HG03060 (cell line): ENCODE measurements around the gene IL10.
"Not testable (repeated sequence)": the region's sequence is repeated elsewhere in the genome, so short reads cannot be mapped to it uniquely, and the experiment has no call there.

Source experiments
- ATAC-seq: cut with Tn5 transposase; IDR thresholded peaks from one replicate; pipeline ENCODE4 v1.9.1; 2021; ENCODE audit warnings: low read depth, moderate number of reproducible peaks; ENCODE audit not compliant: unreplicated experiment

IL10 gene

GRCh38 chr1:206794294-206794908 lies 22.1 kb upstream of the IL10 start:
- no peak for ATAC-seq

DNA sequence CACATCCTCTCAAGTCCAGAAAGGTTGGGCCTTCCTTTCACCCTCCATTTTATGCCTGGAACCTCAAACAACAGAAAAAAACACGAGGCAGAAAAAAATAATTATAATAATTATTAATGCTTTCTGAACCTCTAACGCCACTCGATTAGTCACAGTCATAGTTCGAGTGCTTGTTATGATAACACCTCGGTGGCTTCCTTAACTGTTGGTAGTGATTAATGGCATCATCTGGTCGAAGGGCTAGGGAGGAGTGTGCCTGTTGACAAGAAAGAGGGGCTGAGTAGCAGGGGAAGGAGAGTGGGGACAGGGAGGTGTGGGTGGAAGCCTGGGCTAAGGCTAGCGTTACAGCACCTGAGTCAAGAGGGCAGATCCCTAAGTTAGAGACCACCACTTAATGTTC lies 21.3 kb upstream of the IL10 start:
- no peak for ATAC-seq

DNA sequence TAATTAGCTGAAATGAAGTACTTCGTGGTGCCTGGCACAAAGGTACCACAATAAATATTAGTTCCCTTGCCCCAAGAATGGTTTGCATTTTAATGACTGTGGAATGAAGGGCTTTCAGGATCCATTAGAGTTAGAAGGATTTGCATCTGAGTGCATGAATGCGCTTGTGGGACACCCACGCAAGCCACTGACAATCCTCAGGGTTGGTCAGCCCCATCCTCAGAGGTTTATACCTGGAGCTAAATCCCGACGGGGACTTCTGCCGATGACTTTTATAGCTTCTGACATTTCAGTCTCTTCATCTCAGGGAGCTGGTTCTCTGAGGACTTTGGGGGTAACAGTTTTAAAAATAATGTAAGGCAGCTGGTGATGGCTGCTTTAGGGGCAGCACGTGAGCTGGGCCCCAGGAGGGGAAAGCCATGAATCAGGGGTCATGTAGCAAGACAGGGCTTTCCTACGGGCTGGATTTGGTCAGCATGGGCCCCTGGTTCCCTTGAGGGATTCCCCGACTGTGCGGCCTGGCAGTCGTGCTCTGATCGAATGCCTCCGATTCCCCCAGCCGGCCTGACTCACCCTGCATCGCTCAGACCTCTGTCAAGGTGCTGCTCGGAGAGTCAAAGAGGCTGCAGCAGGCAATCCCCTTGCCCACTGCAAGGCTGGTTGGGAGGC lies 20.8 kb upstream of the IL10 start:
- peak; percentile 27 for ATAC-seq

DNA sequence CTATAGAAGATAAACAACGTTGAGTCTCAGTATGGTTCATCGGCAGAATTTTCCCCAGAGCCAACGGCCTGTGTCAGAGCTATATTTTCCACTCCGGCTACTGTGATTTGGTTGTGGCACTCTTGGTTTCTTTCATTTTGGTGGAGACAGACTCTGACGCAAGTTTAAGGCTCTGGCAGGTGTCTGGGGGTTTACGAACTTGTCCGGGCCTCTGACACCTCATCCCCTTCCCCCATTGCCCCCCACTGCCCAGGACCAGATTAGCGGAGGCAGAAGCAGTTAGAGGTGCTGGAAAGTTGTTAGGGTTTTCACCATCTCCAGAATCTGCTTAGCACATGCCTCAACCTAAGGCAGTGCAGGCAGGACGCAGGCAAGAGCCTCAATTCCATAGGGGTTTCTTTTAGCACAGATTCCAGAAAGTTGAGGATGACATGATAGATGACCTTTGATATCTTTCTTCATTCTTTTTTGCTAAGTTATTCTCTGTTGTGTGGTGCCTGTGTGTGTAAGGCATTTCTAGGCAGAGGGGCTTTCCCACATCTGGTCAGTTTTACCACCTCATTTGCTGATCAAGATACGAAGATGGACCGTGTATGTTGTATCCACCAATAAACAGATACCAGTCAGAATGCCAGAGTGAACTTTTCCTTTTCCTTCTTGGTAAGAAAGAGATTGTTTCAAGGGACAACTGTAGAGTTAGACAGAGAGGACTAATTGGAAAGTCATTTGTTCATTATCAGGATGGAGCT lies 18.4 kb upstream of the IL10 start:
- no peak for ATAC-seq

DNA sequence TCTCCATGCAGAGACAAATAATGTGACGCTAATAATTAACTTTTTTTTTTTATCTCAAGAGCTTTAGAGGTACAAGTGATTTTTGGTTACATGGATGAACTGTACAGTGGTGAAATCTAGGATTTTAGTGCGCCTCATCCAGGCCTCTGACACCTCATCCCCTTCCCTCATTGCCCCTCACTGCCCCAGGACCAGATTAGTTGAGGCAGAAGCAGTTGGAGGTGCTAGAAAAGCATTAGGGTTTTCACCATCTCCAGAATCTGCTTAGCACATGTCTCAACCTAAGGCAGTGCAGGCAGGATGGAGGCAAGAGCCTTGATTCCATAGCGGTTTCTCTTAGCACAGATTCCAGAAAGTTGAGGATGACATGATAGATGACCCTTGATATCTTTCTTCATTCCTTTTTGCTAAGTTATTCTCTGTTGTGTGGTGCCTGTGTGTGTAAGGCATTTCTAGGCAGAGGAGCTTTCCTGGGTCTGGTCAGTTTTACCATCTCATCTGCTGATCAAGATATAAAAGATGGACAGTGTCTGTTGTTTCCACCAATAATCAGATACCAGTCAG lies 16.3 kb upstream of the IL10 start:
- ATAC-seq, result no peak

DNA sequence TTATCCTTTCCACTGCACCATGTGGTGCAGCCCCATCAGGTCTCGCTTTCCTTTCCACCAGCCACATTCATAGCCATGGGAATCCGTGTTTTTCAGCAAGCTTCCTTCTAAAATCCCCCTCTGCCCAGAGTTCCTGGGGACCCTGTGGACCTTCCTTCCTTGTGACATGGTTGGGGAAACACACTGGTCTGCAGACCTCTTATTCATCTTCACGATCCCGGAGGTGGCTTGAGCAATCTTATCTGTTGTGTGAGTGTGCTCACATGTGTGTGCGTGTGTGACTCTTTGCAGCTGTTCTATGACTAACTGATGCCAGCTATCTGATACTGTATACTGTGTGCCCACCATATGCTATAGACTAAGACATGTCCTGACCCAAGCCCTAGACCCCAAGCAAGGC lies 15.6 kb upstream of the IL10 start:
- no peak for ATAC-seq

GRCh38 chr1:206786212-206786886 lies 14.1 kb upstream of the IL10 start:
- ATAC-seq, result no peak

- ATAC-seq, result no peak
Measured at GRCh38 chr1:206785182-206785765, 13.0 kb upstream of the IL10 start.

DNA sequence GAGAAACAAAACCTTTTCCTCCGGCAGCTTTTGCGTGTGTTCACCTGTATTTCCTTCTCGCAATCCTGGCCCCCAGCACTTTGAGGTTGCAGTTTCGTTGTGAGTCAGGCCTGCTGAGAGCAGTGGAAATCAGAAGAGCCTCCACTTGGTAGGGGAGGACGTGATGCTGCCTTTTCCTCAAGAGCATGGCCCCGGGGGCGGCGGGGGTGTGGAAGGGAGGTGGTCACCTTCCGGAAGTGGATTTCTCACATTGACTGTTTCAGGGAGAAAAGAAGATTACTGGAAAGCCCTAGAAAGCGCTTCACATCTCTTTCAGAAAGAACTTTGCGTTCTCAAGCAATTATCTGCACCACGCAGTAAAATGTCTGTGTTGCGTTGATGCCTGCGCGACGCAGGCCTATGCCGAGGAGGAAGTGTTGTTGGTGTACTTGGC lies 12.2 kb upstream of the IL10 start:
- ATAC-seq, result peak; percentile 40

DNA sequence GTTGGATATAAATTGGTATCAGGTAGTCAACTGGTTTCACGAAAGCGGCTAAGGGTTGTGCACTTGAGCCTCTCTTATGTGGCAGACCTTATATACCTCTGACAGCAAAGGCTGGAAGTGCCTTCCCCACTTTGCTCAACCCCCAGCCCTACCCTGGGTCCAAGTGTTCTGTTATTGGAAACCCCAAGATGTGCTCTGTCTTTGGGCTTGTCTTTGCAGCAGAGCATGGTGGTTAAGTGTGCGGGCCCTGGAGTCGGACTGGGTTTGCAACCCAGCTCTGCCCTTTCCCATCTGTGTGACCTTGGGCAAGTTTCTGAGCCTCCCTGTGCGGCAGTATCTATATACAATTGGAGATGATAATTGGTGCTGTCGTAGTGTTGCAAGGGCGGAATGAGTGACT lies 11.2 kb upstream of the IL10 start:
- ATAC-seq, result no peak

DNA sequence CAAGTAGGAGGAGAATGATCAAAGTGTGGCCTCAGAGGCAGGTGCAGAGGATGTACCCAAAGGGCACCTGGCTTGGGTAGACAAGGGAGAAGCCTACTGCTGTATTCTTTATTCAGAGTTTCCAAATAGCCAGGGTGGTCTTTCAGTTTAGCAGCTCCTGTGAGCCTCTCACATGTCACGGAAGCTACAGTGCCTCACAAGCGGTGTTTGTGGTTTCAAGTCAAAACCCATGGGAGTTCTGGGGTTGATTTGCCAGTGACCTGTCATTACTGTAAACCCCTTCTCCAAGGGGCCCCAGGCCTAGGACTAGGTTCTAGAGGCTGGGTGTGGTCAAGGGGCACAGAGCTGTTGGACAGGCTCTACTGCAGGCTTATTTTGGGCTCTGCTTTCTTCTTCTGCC lies 10.2 kb upstream of the IL10 start:
- ATAC-seq, result peak; percentile 38

DNA sequence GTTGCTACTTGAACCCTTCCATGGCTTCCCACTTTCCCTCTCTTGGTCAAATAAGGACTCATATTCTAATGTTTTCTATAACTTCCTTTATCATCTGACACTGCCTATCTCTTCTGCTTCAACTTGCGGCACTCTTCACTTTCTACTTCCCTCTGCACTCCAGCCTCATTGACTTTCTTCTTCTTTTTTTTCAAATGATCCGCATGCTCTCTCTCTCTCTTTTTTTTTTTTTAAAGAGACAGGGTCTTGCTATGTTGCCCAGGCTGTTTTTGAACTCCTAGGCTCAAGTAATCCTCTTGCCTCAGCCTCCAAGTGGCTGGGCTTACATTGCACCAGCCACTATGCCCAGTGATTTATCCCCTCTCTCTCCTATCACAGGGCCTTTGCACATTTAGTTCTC lies 7.3 kb upstream of the IL10 start:
- ATAC-seq, result no peak

GRCh38 chr1:206778911-206779310 lies 6.6 kb upstream of the IL10 start:
- ATAC-seq, result not testable (repeated sequence)

DNA sequence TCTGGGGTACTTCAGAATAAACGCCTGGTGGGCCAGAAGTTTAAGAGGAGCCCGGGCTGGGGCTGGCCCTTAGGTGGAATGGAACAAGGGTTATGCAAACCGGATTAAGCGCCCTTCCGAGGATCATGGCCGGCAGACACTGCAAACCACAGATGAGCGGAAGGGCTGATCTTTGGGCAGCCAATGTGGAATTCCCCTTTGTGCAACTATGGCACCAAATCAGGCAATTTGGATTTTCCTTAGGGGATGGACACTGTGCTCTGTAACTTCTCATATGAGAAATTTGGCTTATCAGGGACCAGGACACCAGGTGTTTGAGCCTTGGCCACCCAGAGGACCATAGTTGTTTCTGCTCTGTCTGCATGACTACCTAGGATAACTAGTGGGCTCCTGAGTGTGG lies 5.7 kb upstream of the IL10 start:
- no peak for ATAC-seq

GRCh38 chr1:206776229-206776628 lies 3.9 kb upstream of the IL10 start:
- no peak for ATAC-seq

GRCh38 chr1:206774093-206774492 lies 1.8 kb upstream of the IL10 start:
- no peak for ATAC-seq

GRCh38 chr1:206771338-206771692 lies 979 bp downstream of the IL10 start:
- no peak for ATAC-seq

GRCh38 chr1:206770531-206771337 lies 1.6 kb downstream of the IL10 start, which contains the start of gene IL19:
Gene IL19 (plus strand): TSS chr1:206770773. CDS start chr1:206836663, 65,890 bp downstream.
- ATAC-seq, result no peak

DNA sequence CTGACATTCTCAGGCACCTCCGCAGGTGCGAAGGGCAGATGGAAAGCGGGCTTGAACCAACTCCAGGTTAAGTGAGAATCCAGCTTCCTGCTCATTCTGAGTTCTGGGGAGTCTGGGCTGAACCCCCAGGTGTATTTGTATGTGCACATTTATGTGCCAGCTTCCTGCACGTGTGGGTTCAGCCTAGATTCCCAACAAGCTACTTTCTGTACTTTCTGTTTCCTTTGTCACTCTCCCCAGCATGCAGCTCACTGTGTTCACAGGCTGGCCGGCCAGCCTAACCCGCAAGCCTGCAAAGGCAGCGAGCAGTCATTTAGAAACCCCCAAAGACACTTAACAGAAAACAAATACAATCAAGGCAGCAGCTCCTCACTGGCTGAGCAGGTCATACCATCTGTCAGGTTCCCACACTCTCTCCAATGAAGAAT lies 3.0 kb downstream of the IL10 start:
- ATAC-seq, result peak; percentile 53
